ENCODE data around the gene SEC14L2. TPM values are rescaled to one million over a fixed set of nuclear protein-coding genes. Genes with fewer than 3 reads are reported as not detected.

The SEC14L2 gene
- total and polyA plus RNA-seq, 2 of the 4 experiments (the other 2 are of a cell fraction) = 38.7 to 54.8 TPM

GRCh38 chr22:30347255-30347892, 49.4 kb upstream of the SEC14L2 start:
- Histone ChIP-seq H4K8ac (ENCODE audit: low read depth in 2 of 2, low read length in 2 of 2) (no peak overlapping the region), H3K4me3 (ENCODE audit: insufficient read depth, low read depth, low read length) (no peak overlapping the region), H2AFZ (replicated peaks; ENCODE audit: low read length, poor library complexity) (no peak overlapping the region), H3K56ac (ENCODE audit: extremely low read depth, insufficient read depth, low read length) (no peak overlapping the region), H3K9me3 (ENCODE audit: control insufficient read depth, insufficient read depth, low read length) (no peaks in the 10 kb centered on the region), H3K9me1 (ENCODE audit: insufficient read depth, low read length) (no peaks in the 10 kb centered on the region), H2BK20ac (ENCODE audit: low read depth, low read length) (no peak overlapping the region), H3K27ac (ENCODE audit: insufficient read depth, low read length) (no peak overlapping the region), H3K79me1 (ENCODE audit: low read depth in 1 of 2, low read length in 2 of 2) (peaks cover 22 to 67% of the 10 kb centered on the region in 2 experiments), H3K14ac (replicated peaks; ENCODE audit: low read depth, low read length) (no peak overlapping the region), H2AK9ac (replicated peaks; ENCODE audit: low read depth, low read length, poor library complexity) (no peak overlapping the region), H4K20me1 (ENCODE audit: insufficient read depth, low read length) (peaks cover 26% of the 10 kb centered on the region), H2AK5ac (ENCODE audit: low read depth, low read length) (no peak overlapping the region), H3K23ac (ENCODE audit: low read depth, low read length) (no peak overlapping the region), H2BK5ac (ENCODE audit: low read depth, low read length, poor library complexity, severe bottlenecking) (no peak overlapping the region), H3K9ac (ENCODE audit: low read depth, low read length) (no peak overlapping the region), H3K36me3 (ENCODE audit: control insufficient read depth, insufficient read depth, low read length) (peaks cover 67% of the 10 kb centered on the region), H3K4me2 (ENCODE audit: low read depth, low read length) (no peak overlapping the region), H2BK15ac (ENCODE audit: low read depth, low read length) (no peak overlapping the region), H3K27me3 (ENCODE audit: control insufficient read depth, insufficient read depth, low read length) (no peaks in the 10 kb centered on the region), H3K4me1 (ENCODE audit: control insufficient read depth, insufficient read depth, low read length) (0 out of 2 replicates have a peak, but pooled peaks cover 2% of the 10 kb centered on the region), H3K18ac (ENCODE audit: low read depth, low read length) (no peak overlapping the region), H2BK120ac (ENCODE audit: low read depth, low read length) (no peak overlapping the region), H4K5ac (ENCODE audit: low read depth, low read length) (no peak overlapping the region), H4K91ac (ENCODE audit: insufficient read depth, low read depth, low read length) (no peak overlapping the region), H3K4ac (ENCODE audit: low read depth, low read length) (no peak overlapping the region)
- TF ChIP-seq POLR2A (IDR thresholded peaks at IDR 0.05; ENCODE audit: low read depth, low read length) (no peak), ELK1 (IDR thresholded peaks at IDR 0.05; ENCODE audit: borderline replicate concordance, low read depth, low read length) (no peak), RAD21 (IDR thresholded peaks at IDR 0.05; ENCODE audit: low read length) (no peak), MAFK (IDR thresholded peaks at IDR 0.05; ENCODE audit: low read depth, low read length) (no peak), BHLHE40 (IDR thresholded peaks at IDR 0.05; ENCODE audit: low read depth, low read length) (no peak), SMC3 (IDR thresholded peaks at IDR 0.05; ENCODE audit: low read depth, low read length) (no peak), RCOR1 (IDR thresholded peaks at IDR 0.05; ENCODE audit: insufficient replicate concordance, low read length) (no peak), CEBPB (IDR thresholded peaks at IDR 0.05; ENCODE audit: low read depth, low read length) (no peak), FOS (IDR thresholded peaks at IDR 0.05; ENCODE audit: low read depth, low read length) (no peak), NFE2L2 (IDR thresholded peaks at IDR 0.05; ENCODE audit: low read depth, low read length) (no peak), RFX5 (IDR thresholded peaks at IDR 0.05; ENCODE audit: low read depth, low read length) (no peak), CHD1 (IDR thresholded peaks at IDR 0.05; ENCODE audit: low read depth, low read length) (no peak), MXI1 (IDR thresholded peaks at IDR 0.05; ENCODE audit: borderline replicate concordance, low read depth, low read length) (no peak), MAZ (IDR thresholded peaks at IDR 0.05; ENCODE audit: borderline replicate concordance, low read depth, low read length) (no peak), CTCF (conservative IDR thresholded peaks at IDR 0.05; ENCODE audit: low read depth, low read length) (no peak)
- dilution Hi-C loops (cut with HindIII; ENCODE audit: low sequenced_read_pairs, unreplicated experiment) = no loop called here
- ChIA-PET POLR2A (ENCODE audit: unreplicated experiment) (no interaction called here), CTCF (no interaction called here)
- BruUV-seq (replicated peaks) = no TSS peak
- ATAC-seq (ENCODE audit: low read depth) (no peak), DNase-seq (no peak)
- WGBS, 2 experiments (ENCODE audit: extremely low coverage in 2 of 2, insufficient read length in 1 of 2) = 82% methylated on average over 3 of the region's 5 CpGs; no CpG with 5 or more reads in 1 of the 2 experiments
- in situ Hi-C loops (cut with MboI; ENCODE audit: low sequenced_read_pairs) = no loop called here
- intact Hi-C loops (cut with micrococcal nuclease) = no loop called here
